HepG2 (cell line): Measurements from ENCODE around the gene SEC14L1. TPM values are rescaled to one million over a fixed set of nuclear protein-coding genes. Genes with fewer than 3 reads are reported as not detected.
A peak's percentile ranks its signal among the peaks of the same experiment; 100 is the strongest.

ENCODE experiments used
- ATAC-seq: fragments of 200-7000 bp; cut with Tn5 transposase; 3 replicates; pipeline ENCODE4 v1.9.1; 2020; ENCODE audit warnings: mild to moderate bottlenecking, moderate library complexity
- BruUV-seq: library from RNA; stranded (reverse); fragments of 400-500 nt; replicated peaks from 2 replicates; lab custom pipeline; 2021; lab: Mats Ljungman, UMichigan
- CTCF ChIA-PET: fragments of 300-600 bp; formaldehyde crosslinking; extraction: SDS; loops from one replicate; lab custom pipeline; 2021; ENCODE audit warnings: low total read pairs, inconsistent platforms, low intra/inter-chr PET ratio; lab: Yijun Ruan, JAX
- POLR2A ChIA-PET: fragments of 350-600 bp; sonication (Branson Sonifier 250); formaldehyde crosslinking; loops from one replicate; lab custom pipeline; 2020; ENCODE audit warnings: antibody characterized with exemption, inconsistent platforms; lab: Yijun Ruan, JAX
- DNase-seq: peaks from one replicate; pipeline ENCODE4 v3.0.0-alpha.2; 2015; ENCODE audit warnings: low spot score
- FAIRE-seq: peaks from 3 replicates; lab custom pipeline; 2011; peaks lifted over from hg19 to GRCh38; lab: Jason Lieb, UNC
- H2AFZ ChIP-seq: one replicate; pipeline ENCODE4 v1.6.1; 2011; ENCODE audit warnings: low read length, inconsistent platforms
- H3K27ac ChIP-seq: fragments of 300-600 bp; 3 replicates; pipeline ENCODE4 v1.8.0; 2011; ENCODE audit warnings: mixed run types, mild to moderate bottlenecking, mixed read lengths, low read length, inconsistent platforms; ENCODE audit not compliant: insufficient read depth; ENCODE audit errors: extremely low read length
- H3K27me3 ChIP-seq, 2 experiments: fragments of 200-600 bp in 1 of 2; 2 replicates in 1 of 2; 3 replicates in 1 of 2; pipeline versions ENCODE4 v1.6.0 to v1.8.0; 2011; ENCODE audit warnings: low read length in 2 of 2, mild to moderate bottlenecking in 2 of 2, moderate library complexity in 2 of 2, inconsistent platforms in 1 of 2; ENCODE audit not compliant: insufficient read depth in 2 of 2, control insufficient read depth in 1 of 2
- H3K36me3 ChIP-seq, 2 experiments: fragments of 200-600 bp in 1 of 2; replicated peaks in 1 of 2; 2 replicates in 1 of 2; 3 replicates in 1 of 2; pipeline versions ENCODE4 v1.5.1 to v1.8.0; 2011; ENCODE audit warnings: low read length in 2 of 2, inconsistent platforms in 1 of 2; ENCODE audit not compliant: insufficient read depth in 2 of 2, control insufficient read depth in 1 of 2
- H3K4me1 ChIP-seq: 2 replicates; pipeline ENCODE4 v1.5.1; 2012; ENCODE audit warnings: low read length, inconsistent platforms; ENCODE audit not compliant: insufficient read depth
- H3K4me2 ChIP-seq: 2 replicates; pipeline ENCODE4 v1.6.0; 2011; ENCODE audit warnings: low read depth, low read length, inconsistent platforms
- H3K4me3 ChIP-seq, 3 experiments: fragments of 200-600 bp in 1 of 3; sonication (generic), shearing (Covaris generic) in 1 of 3; replicated peaks in 1 of 3; 2 replicates each; pipeline ENCODE4 v1.5.1; 2011 to 2016; ENCODE audit warnings: low read length in 3 of 3, inconsistent platforms in 2 of 3, low read depth in 2 of 3, mild to moderate bottlenecking in 2 of 3, control low read depth in 1 of 3, mixed read lengths in 1 of 3; ENCODE audit not compliant: insufficient read depth in 1 of 3
- H3K79me2 ChIP-seq: one replicate; pipeline ENCODE4 v1.6.1; 2011; ENCODE audit warnings: low read length, inconsistent platforms; ENCODE audit not compliant: insufficient read depth
- H3K9ac ChIP-seq: 2 replicates; pipeline ENCODE4 v1.6.0; 2011; ENCODE audit warnings: mild to moderate bottlenecking, low read depth, low read length, inconsistent platforms; ENCODE audit not compliant: insufficient read depth
- H3K9me3 ChIP-seq: 2 replicates; pipeline ENCODE4 v1.5.1; 2012; ENCODE audit warnings: mild to moderate bottlenecking, low read length
- H4K20me1 ChIP-seq: 2 replicates; pipeline ENCODE4 v1.6.0; 2011; ENCODE audit warnings: inconsistent platforms, mild to moderate bottlenecking, low read length, moderate library complexity; ENCODE audit not compliant: insufficient read depth
- KDM2A ChIP-seq: sonication (generic); formaldehyde crosslinking; IDR thresholded peaks from 2 replicates; pipeline ENCODE4 v1.4.0; 2020; ENCODE audit warnings: low read depth, missing genetic modification reagents, borderline replicate concordance
- WGBS: methylation state at CpG from one replicate; pipeline ENCODE4 v1.1.6; 2017; ENCODE audit warnings: low lambda C conversion rate; 5-methylcytosine and 5-hydroxymethylcytosine counted together
- in situ Hi-C: cut with HindIII; loops from 2 replicates; pipeline ENCODE4 v1.10.0; 2017; ENCODE audit warnings: low pct_unique_long_range_greater_than_20kb; ENCODE audit not compliant: extremely low pct_ligation_motif_present
- intact Hi-C: fragments of 100-400 bp; cut with micrococcal nuclease; formaldehyde crosslinking; loops from one replicate; pipeline ENCODE4 v1.10.0; 2022; ENCODE audit not compliant: unreplicated experiment
- polyA plus RNA-seq, 8 experiments: library from polyadenylated mRNA; depleted of rRNA in 3 of 8; stranded (reverse) in 7 of 8; unstranded in 1 of 8; fragments of >200 nt; fragmentation: Illumina TruSeq in 4 of 8; extraction: Trizol in 4 of 8; gene quantifications; 2 replicates each; pipeline versions ENCODE4 v1.2.1 to v1.2.3, GENCODE V29; 2011 to 2016; ENCODE audit warnings: low read depth in 4 of 8, missing spikeins in 1 of 8, mixed read lengths in 1 of 8; ENCODE audit not compliant: insufficient read depth in 1 of 8
- total RNA-seq, 5 experiments: library from RNA; depleted of rRNA; stranded (reverse); fragments of >200 nt; fragmentation: Illumina TruSeq; extraction: Trizol; gene quantifications; 2 replicates each; pipeline ENCODE4 v1.2.3, GENCODE V29; 2016; ENCODE audit warnings: low read depth in 1 of 5
- TF ChIP-seq, protein P1 (sequence below): sonication (generic); formaldehyde crosslinking; IDR thresholded peaks from 2 replicates; pipeline ENCODE4 v1.5.1; 2020; ENCODE audit warnings: mild to moderate bottlenecking, missing genetic modification reagents, moderate library complexity

SEC14L1 gene
- total and polyA plus RNA-seq, 2 of the 13 experiments (the other 11 are each of a cell fraction or from before 2014, with no cell fraction given) = 26.3 to 43.9 TPM

DNA sequence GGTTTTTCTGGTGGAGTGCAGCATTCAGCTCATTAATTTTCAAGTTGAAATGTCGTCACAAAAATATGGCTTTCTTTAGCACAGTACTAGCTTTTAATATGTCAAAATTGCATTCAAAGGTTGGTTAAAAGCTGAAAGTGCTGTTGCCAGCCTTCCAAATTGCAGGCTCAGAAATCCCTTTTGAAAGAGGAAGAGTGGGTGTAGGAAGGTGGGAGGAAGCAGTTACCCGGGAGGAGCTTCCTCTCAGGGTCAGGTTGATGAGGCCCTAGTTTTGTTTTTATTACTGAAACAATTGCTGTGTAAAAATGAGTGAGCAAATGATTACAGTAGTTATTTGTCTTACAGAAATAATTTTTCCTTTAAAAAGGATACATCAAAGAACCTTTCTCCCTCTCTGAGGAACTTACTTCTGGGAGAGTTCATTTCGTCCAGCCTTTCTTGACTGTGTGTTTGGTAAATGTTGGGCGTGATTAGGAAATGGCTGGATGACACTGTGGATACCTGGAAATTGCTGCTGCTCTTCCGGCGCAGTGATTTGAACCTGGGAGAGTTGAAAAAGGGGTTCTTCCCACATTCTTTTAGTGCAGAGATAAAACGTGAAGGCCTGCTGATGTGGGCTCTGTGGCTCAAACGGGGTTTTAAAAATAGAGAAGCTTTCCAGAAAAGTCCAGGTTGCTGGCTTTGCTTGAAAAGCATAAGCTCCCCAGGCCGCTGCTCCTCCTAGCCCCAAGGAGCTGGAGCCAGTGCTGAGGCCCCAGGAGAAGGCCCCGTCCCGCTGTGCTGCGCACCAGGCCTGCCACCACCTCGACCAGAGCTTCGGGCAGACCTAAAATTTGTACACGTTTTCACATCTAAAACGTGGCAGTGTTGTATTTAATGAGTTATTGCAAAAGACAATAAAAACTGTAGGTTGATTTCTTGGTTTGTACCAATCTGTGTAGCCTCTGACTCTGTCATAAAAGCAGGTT, 41.7 kb downstream of the SEC14L1 start:
- no peaks in the 10 kb centered on the region; a peak in 1 of 5 replicates for H3K36me3 ChIP-seq
- no peak overlapping the region for H2AFZ ChIP-seq
- peaks cover 52% of the 10 kb centered on the region for H3K79me2 ChIP-seq
- peaks cover 73% of the 10 kb centered on the region for H3K4me1 ChIP-seq
- no TSS peak for BruUV-seq
- no peak for TF ChIP-seq KDM2A (CRISPR knock-in tag)
- TF ChIP-seq, protein P1, sequence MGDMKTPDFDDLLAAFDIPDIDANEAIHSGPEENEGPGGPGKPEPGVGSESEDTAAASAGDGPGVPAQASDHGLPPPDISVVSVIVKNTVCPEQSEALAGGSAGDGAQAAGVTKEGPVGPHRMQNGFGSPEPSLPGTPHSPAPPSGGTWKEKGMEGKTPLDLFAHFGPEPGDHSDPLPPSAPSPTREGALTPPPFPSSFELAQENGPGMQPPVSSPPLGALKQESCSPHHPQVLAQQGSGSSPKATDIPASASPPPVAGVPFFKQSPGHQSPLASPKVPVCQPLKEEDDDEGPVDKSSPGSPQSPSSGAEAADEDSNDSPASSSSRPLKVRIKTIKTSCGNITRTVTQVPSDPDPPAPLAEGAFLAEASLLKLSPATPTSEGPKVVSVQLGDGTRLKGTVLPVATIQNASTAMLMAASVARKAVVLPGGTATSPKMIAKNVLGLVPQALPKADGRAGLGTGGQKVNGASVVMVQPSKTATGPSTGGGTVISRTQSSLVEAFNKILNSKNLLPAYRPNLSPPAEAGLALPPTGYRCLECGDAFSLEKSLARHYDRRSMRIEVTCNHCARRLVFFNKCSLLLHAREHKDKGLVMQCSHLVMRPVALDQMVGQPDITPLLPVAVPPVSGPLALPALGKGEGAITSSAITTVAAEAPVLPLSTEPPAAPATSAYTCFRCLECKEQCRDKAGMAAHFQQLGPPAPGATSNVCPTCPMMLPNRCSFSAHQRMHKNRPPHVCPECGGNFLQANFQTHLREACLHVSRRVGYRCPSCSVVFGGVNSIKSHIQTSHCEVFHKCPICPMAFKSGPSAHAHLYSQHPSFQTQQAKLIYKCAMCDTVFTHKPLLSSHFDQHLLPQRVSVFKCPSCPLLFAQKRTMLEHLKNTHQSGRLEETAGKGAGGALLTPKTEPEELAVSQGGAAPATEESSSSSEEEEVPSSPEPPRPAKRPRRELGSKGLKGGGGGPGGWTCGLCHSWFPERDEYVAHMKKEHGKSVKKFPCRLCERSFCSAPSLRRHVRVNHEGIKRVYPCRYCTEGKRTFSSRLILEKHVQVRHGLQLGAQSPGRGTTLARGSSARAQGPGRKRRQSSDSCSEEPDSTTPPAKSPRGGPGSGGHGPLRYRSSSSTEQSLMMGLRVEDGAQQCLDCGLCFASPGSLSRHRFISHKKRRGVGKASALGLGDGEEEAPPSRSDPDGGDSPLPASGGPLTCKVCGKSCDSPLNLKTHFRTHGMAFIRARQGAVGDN (CRISPR knock-in tag) = peak; percentile 19; the same call in 1 of the 2 replicates
- TF ChIP-seq, all 625 proteins: peak for 1
- in situ Hi-C loops = no loop called here
- H3K9ac ChIP-seq = no peak overlapping the region
- ChIA-PET POLR2A (interaction anchor here (2.3 to 2.6 kb wide), 2 partner anchors 42 to 94 kb away, joined by 6 to 8 read pairs; partner anchors contain the start of gene SEC14L1), CTCF (no interaction called here)
- DNase-seq = no peak
- H3K9me3 ChIP-seq = no peaks in the 10 kb centered on the region
- H3K27ac ChIP-seq = no peak overlapping the region
- 89% methylated on average over 16 of the region's 16 CpGs for WGBS
- intact Hi-C loops = loop anchor here (5.0 kb wide), 2 partner anchors 35 to 760 kb away; no protein-coding TSS in a partner anchor
- FAIRE-seq = no peak
- H3K4me2 ChIP-seq = no peak overlapping the region
- 0 out of 2 replicates have a peak, but pooled peaks cover 5% of the 10 kb centered on the region for H4K20me1 ChIP-seq
- no peaks in the 10 kb centered on the region for H3K27me3 ChIP-seq
- H3K4me3 ChIP-seq = no peak overlapping the region
- no peak for ATAC-seq
